NCI-H774 (cell line): Measurements from ENCODE around the gene LPCAT1.

Source experiments
- DNase-seq: peaks from one replicate; lab custom pipeline; 2025; lab: John Stamatoyannopoulos, UW

Gene LPCAT1

GRCh38 chr5:1495525-1495897 lies 28.2 kb downstream of the LPCAT1 start:
- DNase-seq = no peak

DNA sequence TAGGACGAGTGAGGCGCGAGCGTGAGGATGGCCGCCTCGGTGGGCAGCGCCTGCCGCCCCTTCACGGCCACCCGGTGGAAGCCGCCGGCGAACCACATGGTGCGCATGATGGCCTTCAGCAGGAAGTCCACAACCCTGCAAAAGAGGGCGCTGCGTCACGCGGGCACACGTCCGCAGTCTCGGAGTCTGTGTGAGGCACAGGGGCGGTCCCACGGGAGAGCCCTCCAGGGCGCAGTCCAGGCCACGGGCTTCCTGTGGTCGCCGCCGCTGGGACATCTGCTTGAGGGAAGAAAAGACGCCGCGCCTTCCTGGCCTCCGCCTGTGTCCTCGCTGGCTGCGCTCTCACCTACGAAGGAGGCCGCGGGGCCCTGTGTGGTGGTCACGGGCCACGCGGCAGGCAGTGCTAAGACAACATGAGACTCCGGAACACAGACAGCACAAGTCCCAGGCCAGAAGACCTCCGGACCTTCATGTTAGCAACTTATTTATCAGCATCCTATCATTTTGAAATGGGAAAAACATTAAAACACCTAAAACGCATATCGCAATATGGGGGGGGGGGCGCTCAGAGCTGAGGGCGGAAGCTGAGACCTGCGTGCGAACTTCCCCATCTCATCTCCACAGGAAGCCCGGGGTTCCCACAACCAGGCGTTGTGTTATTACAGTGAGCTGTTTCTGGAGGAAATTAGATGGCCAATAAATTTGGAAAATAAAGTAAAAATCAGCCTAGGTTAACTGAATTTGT lies 28.8 kb downstream of the LPCAT1 start:
- DNase-seq = no peak

DNA sequence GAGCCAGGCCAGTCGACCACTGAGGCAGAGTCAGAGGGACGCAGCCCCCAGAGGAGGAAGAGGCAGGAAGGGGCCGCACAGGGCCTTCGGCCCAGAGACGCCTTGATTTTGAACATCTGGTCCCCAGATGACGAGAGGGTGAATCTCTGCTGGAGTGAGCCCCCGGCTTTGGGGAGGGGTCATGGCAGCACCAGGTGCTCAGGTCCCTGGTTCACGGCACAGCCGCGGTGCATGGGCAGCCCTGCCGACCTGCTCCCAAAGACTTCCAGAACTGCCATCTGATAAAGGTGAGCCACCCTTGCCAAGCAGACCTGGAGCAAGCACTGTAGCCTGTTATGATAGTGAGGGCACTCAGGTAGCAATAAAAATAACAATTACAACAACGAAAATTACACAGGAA lies 29.8 kb downstream of the LPCAT1 start:
- DNase-seq = no peak

DNA sequence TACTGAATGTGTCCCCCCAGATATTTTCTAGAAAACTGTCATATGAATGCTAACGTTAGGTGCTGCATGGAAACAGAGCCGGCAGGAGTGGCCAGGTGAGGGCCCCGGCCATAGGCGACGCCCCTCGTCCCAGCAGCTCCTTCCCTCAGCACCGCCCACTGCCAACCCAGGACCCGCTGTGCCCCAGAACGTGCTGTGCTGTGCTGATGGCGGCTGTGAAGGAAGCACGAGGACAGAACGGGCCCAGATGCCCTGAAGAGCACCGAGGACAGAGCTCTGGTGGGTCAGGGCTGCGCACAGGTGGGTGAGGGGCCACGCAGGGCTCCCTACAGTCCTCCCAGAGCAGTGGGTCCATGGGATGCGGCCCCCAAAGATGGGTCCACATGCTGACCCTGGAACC lies 30.3 kb downstream of the LPCAT1 start:
- DNase-seq = no peak

GRCh38 chr5:1492757-1493156 lies 31.0 kb downstream of the LPCAT1 start:
- DNase-seq = no peak

- DNase-seq = no peak
Observed at GRCh38 chr5:1490376-1490775, 33.4 kb downstream of the LPCAT1 start.

- no peak for DNase-seq
Observed at GRCh38 chr5:1489754-1490153, 34.0 kb downstream of the LPCAT1 start.

GRCh38 chr5:1488882-1489680 lies 34.7 kb downstream of the LPCAT1 start:
- no peak for DNase-seq

DNA sequence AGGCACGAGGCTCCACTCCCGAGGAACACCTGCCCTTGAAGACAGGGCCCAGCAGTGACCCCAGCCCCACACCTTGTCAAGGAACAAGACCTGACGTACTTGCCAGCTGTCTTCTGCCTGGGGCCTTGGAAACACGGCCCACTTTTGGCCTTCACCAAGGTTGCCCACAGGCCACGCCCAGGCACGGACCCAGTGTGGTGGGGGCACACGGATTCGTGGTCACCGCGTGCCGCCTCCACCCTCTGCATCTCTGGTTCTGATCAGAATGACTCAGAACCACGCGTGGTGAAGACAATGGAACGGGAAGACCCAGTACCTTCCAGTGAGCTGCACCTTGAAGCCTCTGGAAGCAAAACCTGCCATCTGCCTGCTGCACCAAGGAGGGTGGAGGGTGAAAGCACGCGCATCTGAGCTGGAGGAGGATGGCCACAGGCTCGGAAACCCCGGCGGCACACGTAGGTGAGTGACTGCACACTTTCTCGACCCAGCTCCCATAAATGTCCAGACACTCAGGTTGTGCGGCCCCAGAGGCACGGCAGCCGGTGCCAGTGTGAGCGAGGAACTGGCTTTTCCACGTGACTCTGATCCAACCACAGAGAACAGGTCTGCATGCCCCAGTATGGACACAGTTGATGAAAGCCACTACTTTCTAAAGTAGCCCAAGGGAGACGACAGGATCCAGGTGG lies 36.5 kb downstream of the LPCAT1 start:
- no peak for DNase-seq

- DNase-seq = no peak
Observed at GRCh38 chr5:1486271-1486670, 37.5 kb downstream of the LPCAT1 start.

- DNase-seq = no peak
Observed at GRCh38 chr5:1485579-1486118, 38.1 kb downstream of the LPCAT1 start.

GRCh38 chr5:1484730-1485578 lies 38.8 kb downstream of the LPCAT1 start:
- no peak for DNase-seq

DNA sequence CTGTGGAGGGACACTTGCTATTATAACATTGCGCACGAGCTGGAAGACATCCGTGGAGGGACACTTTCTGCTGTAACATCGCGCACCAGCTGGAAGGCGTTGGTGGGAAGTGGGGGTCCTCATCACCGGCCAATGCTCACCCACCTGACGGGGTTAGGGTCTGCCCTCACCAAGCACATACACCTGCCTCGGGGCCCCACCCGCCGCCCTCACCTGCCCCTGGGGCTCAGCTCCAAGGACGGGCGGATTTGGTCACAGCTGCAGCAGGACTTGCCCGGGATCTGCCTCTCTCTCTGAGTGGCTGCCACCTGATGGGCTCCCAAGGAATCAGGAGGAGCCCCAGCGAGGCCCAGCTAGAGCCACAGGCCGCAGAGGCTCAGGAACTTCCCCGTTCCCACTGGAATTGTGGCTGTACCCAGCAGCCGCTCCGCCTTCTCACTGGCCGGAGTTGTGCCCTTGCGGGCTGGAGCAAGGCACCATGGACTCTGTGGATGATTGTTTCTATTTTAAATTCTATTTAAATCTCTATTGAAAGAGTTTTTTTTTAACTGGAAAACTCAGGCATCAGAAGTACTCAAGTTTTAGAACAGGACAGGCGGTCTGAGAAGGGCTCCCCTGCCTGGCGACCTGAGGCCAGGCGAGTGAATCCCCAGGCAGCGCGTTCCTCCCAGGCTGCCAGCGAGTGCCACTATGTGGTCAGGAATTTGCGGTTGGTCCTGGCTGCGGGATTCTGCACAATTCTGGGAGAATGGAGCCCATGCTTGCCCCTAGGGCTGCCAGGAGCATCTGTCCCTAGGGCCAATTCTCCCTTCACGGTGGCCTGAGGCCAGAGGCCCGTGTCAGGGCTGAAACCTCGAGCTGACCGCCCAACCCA lies 39.7 kb downstream of the LPCAT1 start:
- DNase-seq = no peak

GRCh38 chr5:1483064-1483463 lies 40.7 kb downstream of the LPCAT1 start:
- DNase-seq = no peak

DNA sequence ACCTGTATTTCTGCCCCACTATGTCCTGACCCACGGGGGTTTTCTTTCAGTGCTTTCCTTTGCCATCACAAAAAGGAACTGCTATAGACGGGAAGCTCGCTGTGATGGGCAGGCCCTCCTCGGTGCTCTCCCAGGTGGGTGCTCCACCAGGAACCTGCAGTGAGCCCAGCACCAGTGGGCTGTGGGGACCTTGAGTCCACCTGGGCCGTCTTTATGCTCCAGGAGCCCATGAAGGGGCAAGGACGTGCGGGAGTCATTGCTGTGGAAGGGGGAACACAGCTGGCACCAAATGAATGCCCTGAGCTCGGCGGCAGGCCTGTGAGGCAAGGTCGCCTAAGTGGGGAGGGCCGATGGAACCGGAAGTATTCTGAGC lies 41.8 kb downstream of the LPCAT1 start:
- DNase-seq = no peak

DNA sequence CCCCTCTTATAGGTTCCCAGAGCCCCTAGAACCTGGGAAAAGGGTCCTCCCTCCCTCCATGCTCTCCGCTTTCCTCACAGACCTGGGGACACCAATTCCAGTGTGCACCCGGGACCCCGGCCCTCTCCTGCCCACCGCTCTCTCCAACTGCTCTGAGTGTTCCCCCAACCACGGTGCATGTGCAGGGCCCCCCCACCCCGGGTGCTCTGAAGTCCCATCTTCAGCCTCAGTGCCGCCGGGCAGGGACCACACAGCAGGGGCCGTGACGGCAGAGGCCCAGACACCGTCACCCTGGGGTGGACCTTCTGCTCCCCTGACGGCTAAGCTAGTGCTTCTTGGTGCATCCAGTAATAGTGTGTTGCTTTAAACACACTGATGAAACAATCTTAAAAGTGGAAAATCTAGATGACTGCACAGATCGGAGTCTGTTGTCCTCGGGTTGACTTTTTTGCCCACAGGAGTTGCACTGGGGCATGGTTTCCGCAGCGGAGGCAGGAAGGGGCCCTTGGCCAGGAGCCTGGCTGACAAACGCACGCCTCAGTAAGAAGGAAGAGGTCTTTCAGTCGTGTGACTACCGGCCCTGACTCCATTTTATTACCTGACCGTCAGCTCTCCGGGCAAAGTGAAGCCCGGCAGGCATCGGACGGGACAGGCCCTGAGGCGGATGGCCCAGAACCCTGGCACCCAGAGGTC lies 42.3 kb downstream of the LPCAT1 start:
- no peak for DNase-seq

GRCh38 chr5:1480806-1481205 lies 43.0 kb downstream of the LPCAT1 start:
- DNase-seq = no peak

DNA sequence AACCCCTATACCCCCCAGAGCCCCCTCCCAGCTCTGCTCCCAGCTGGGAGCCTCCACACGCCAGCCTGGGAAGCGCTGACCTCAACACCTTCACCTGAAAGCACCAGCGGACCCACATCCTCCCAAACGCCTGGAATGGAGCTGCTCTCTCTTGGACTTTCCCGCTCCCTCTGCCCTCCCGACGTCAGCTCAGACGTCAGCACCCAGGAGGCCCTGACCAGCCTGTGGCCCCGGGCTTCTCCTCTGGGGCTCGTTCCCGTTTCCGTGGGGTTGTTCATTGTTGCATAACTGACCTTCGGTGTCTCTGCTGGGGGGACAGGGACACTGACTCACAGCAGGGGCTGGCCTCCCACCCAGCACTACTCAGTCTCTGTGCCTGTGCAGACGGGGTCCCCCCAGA lies 43.5 kb downstream of the LPCAT1 start:
- DNase-seq = no peak

DNA sequence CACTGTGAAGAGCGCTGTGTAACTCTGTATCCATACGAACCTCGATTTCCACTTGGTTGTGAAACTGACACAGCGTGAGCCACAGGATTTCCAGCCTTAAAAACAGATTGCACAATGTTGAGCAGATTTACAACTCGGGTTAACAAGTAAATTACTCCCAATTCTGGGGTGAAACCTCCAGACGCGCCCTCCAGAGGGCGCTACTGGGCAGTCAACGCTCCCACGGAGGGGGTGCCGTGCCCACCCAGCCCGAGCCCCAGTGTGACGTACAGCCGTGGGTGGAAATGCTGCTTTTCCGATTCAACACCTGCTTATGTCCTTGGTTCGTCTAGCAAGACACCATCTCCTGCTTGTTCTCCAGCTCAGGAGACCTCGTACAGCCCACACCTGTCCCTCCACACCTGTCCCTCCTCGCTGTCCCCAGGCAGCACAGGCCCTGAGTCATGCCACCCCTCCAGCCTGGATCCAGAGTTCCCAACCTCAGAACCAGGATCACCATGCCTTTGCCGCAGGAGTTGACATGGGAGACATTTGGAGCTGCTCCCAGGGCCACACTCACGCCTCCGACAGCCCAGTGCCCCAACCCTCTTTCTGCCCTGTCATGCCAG lies 44.1 kb downstream of the LPCAT1 start:
- no peak for DNase-seq

GRCh38 chr5:1479066-1479465 lies 44.7 kb downstream of the LPCAT1 start:
- no peak for DNase-seq
